ENCODE results near the gene APBA2. TPM values are rescaled to one million over a fixed set of nuclear protein-coding genes. Genes with fewer than 3 reads are reported as not detected.
"Not testable (repeated sequence)": the region's sequence is repeated elsewhere in the genome, so short reads cannot be mapped to it uniquely, and the experiment has no call there.

APBA2 gene
- total RNA-seq, 2 experiments from 2014 or later: 30.8 to 32.0 TPM

- H3K4me1 Mint-ChIP-seq (ENCODE audit: low read depth): peaks cover 59% of the 10 kb centered on the region
- H3K27ac Mint-ChIP-seq: no peak overlapping the region
- intact Hi-C loops (cut with micrococcal nuclease): no loop called here
- ATAC-seq (no peak), DNase-seq (no peak)
- no peaks in the 10 kb centered on the region for H3K27me3 Mint-ChIP-seq
- CTCF ChIA-PET: interaction anchor here (3.3 kb wide), 1 partner anchor 46 kb away, joined by 11 read pairs; no protein-coding TSS in a partner anchor
- H3K9me3 Mint-ChIP-seq: no peaks in the 10 kb centered on the region
- H3K4me3 Mint-ChIP-seq: no peak overlapping the region
- TF ChIP-seq CTCF (IDR thresholded peaks at IDR 0.05): no peak
- H3K36me3 Mint-ChIP-seq (ENCODE audit: low read depth): no peaks in the 10 kb centered on the region
- POLR2A ChIA-PET: interaction anchor here (0.6 kb wide), 1 partner anchor 114 kb away, joined by 3 read pairs; no protein-coding TSS in a partner anchor
Observed at GRCh38 chr15:29043736-29044502, 158.1 kb downstream of the APBA2 start.

- ChIA-PET CTCF (interaction anchor here (3.3 kb wide), 1 partner anchor 46 kb away, joined by 11 read pairs; no protein-coding TSS in a partner anchor), POLR2A (interaction anchor here (0.6 kb wide), 1 partner anchor 113 kb away, joined by 3 read pairs; no protein-coding TSS in a partner anchor)
- intact Hi-C loops (cut with micrococcal nuclease): no loop called here
- H3K9me3 Mint-ChIP-seq: no peaks in the 10 kb centered on the region
- no peak overlapping the region for H3K27ac Mint-ChIP-seq
- DNase-seq (no peak), ATAC-seq (no peak)
- H3K4me1 Mint-ChIP-seq (ENCODE audit: low read depth): peaks cover 55% of the 10 kb centered on the region
- H3K36me3 Mint-ChIP-seq (ENCODE audit: low read depth): no peaks in the 10 kb centered on the region
- no peaks in the 10 kb centered on the region for H3K27me3 Mint-ChIP-seq
- TF ChIP-seq CTCF (IDR thresholded peaks at IDR 0.05): no peak
- no peak overlapping the region for H3K4me3 Mint-ChIP-seq
Observed at GRCh38 chr15:29044503-29044901, 158.7 kb downstream of the APBA2 start.

GRCh38 chr15:29045161-29045560, 159.4 kb downstream of the APBA2 start:
- H3K36me3 Mint-ChIP-seq (ENCODE audit: low read depth); ATAC-seq; H3K4me3 Mint-ChIP-seq; H3K9me3 Mint-ChIP-seq; intact Hi-C loops (cut with micrococcal nuclease); POLR2A ChIA-PET; H3K27me3 Mint-ChIP-seq; DNase-seq: not testable (repeated sequence)
- Mint-ChIP-seq H3K27ac (peak overlapping the region; percentile 64), H3K4me1 (ENCODE audit: low read depth) (peaks cover 52% of the 10 kb centered on the region)
- CTCF ChIA-PET: interaction anchor here (3.3 kb wide), 1 partner anchor 45 kb away, joined by 11 read pairs; no protein-coding TSS in a partner anchor

GRCh38 chr15:29045717-29046116, 159.9 kb downstream of the APBA2 start:
- ATAC-seq (peak; percentile 99), DNase-seq (peak; percentile 50)
- Mint-ChIP-seq H3K27ac (peak overlapping the region; percentile 64), H3K4me1 (ENCODE audit: low read depth) (peaks cover 50% of the 10 kb centered on the region), H3K36me3 (ENCODE audit: low read depth) (no peaks in the 10 kb centered on the region), H3K4me3 (no peak overlapping the region), H3K9me3 (no peaks in the 10 kb centered on the region), H3K27me3 (no peaks in the 10 kb centered on the region)
- TF ChIP-seq CTCF (IDR thresholded peaks at IDR 0.05): no peak
- intact Hi-C loops (cut with micrococcal nuclease): no loop called here
- POLR2A ChIA-PET: no interaction called here
- CTCF ChIA-PET: interaction anchor here (3.3 kb wide), 1 partner anchor 44 kb away, joined by 11 read pairs; no protein-coding TSS in a partner anchor

- no peaks in the 10 kb centered on the region for H3K9me3 Mint-ChIP-seq
- POLR2A ChIA-PET: no interaction called here
- H3K27ac Mint-ChIP-seq: no peak overlapping the region
- ATAC-seq (no peak), DNase-seq (no peak)
- no peak for TF ChIP-seq CTCF (IDR thresholded peaks at IDR 0.05)
- CTCF ChIA-PET: interaction anchor here (1.0 to 3.3 kb wide), 2 partner anchors 44 to 55 kb away, joined by 3 to 11 read pairs; no protein-coding TSS in a partner anchor
- no peaks in the 10 kb centered on the region for H3K36me3 Mint-ChIP-seq (ENCODE audit: low read depth)
- no peak overlapping the region for H3K4me3 Mint-ChIP-seq
- intact Hi-C loops (cut with micrococcal nuclease): no loop called here
- H3K4me1 Mint-ChIP-seq (ENCODE audit: low read depth): peaks cover 53% of the 10 kb centered on the region
- H3K27me3 Mint-ChIP-seq: no peaks in the 10 kb centered on the region
Observed at GRCh38 chr15:29046281-29046810, 160.6 kb downstream of the APBA2 start.
